ENCODE data around the gene CNN3.

- no peak for TF ChIP-seq CTCF (IDR thresholded peaks at IDR 0.05; ENCODE audit: extremely low read depth in 1 of 2, insufficient read depth in 1 of 2, low read depth in 1 of 2, low read length in 2 of 2)
- no peak for TF ChIP-seq MAX (IDR thresholded peaks at IDR 0.05; ENCODE audit: insufficient read depth, insufficient read length)
- no peak for TF ChIP-seq EZH2 (IDR thresholded peaks at IDR 0.05; ENCODE audit: borderline replicate concordance, low read depth, low read length, severe bottlenecking)
- no peak for TF ChIP-seq POLR2A (IDR thresholded peaks at IDR 0.05; ENCODE audit: low read depth, low read length)
- TF ChIP-seq POLR2AphosphoS5 (IDR thresholded peaks at IDR 0.05; ENCODE audit: insufficient read depth, low read depth, low read length) = no peak
Observed at GRCh38 chr1:94946886-94947285, 20.0 kb upstream of the CNN3 start.

Data from endothelial cell of umbilical vein (primary cell).